Measurements from ENCODE around the gene GPX2.
"Not testable (repeated sequence)": the region's sequence is repeated elsewhere in the genome, so short reads cannot be mapped to it uniquely, and the experiment has no call there.

Gene GPX2

DNA sequence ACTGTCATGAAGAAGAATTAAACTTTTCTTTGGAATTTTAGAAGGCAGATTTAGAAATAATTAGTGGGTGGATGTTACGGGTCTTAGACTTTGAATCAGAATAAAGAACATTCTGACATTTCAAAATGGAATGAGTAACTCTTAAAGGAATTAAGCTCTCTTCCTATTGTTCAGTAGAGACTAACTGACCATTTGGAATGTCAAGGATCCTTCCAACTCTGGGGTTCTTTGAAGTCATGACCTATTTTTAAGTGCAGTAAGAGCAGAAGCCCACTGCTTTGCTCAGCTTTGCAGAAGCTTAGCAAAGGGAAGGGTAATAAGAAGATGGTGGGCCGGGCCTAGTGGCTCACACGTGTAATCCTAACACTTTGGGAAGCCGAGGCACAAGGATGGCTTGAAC lies 24.3 kb downstream of the GPX2 start:
- no peak for DNase-seq (ENCODE audit: low read depth, low spot score)
- H3K27ac ChIP-seq: no peak overlapping the region

DNA sequence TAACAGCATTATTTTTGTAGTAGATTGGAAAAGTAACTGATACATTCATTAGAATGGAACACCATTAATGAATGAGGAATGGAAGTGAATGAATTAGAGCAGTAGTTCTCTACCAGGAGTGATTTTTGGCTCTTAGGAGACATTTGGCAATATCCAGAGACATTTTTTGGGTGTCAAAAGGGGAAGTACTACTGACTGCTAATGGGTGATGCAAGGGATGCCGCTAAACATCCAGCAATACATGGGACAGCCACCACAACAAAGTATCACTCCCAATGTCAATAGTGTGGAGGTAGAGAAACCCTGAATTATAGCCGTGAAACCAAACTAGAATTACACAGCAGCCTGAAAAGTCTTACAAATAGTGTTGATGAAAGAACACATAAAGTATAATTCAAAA lies 26.7 kb downstream of the GPX2 start:
- DNase-seq (ENCODE audit: low read depth, low spot score): no peak
- no peak overlapping the region for H3K27ac ChIP-seq

GRCh38 chr14:64915029-64915424 lies 27.5 kb downstream of the GPX2 start:
- peak overlapping the region; percentile 73 for H3K27ac ChIP-seq
- no peak for DNase-seq (ENCODE audit: low read depth, low spot score)

- DNase-seq (ENCODE audit: low read depth, low spot score): peak; percentile 92
These were observed 28.1 kb downstream of the GPX2 start, which contains the start of gene CHURC1 for GRCh38 chr14:64914237-64915028. Gene CHURC1, plus strand, starts transcription at chr14:64914455. Its CDS starts 41 bp downstream, at chr14:64914496.

DNA sequence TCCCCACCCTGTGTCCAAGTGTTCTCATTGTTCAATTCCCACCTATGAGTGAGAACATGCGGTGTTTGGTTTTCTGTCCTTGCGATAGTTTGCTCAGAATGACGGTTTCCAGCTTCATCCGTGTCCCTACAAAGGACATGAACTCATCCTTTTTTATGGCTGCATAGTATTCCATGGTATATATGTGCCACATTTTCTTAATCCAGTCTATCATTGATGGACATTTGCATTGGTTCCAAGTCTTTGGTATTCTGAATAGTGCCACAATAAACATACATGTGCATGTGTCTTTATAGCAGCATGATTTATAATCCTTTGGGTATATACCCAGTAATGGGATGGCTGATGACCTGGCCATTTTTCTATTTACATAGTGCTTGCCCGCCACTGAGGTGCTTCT lies 29.1 kb downstream of the GPX2 start:
- not testable (repeated sequence) for DNase-seq (ENCODE audit: low read depth, low spot score)
- H3K27ac ChIP-seq: peak overlapping the region; percentile 73

More at GRCh38 chr14:64914237-64915028, 28.1 kb downstream of the GPX2 start, which contains the start of gene CHURC1:
- H3K27ac ChIP-seq: peak within 1 kb of the TSS; percentile 73

DNA sequence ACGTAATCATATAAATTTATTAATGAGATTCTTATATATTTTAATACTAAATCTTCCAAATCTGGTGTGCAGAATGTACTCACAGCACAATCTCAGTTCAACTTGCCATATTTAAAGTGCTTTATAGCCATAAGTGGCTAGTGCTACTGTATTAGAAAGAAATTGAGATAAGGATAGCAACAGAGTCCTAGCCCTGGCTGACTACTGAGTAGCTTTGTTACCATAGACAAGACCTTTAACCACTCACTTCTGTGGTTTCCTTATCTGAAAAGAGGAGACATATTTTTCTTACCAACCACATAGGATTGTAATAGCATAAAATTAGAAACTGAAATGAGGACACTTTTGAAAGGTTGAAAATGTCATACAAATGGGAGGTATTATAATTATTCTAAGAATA lies 30.3 kb downstream of the GPX2 start:
- DNase-seq (ENCODE audit: low read depth, low spot score): no peak
- H3K27ac ChIP-seq: no peak overlapping the region

DNA sequence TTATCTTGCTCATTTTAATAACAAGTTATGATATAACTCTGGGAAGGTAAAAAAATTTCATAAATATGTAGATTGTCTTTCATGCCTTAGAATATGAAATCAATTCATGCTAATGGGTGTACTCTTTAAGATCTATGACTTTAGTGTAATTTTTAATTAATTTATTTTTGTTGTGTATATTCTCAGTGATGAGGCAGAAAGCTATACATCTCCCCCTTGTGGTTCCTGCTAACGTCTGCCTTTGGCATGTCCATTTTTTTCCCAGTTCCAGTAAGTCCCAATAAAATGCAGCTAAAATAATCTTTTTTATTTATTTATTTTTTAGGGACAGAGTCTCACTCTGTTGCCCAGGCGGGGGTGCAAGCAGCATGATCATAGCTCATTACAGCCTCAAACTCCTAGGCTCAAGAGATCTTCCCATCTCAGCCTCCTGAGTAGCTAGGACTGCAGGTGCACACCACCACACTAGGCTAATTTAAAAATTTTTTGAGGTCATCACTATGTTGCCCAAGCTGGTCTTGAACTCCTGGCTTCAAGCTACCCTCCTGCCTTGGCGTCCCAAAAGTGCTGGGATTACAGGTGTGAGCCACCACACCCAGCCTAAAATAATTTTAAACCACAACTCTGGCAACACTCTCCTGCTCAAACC lies 31.6 kb downstream of the GPX2 start:
- no peak for DNase-seq (ENCODE audit: low read depth, low spot score)
- no peak overlapping the region for H3K27ac ChIP-seq

DNA sequence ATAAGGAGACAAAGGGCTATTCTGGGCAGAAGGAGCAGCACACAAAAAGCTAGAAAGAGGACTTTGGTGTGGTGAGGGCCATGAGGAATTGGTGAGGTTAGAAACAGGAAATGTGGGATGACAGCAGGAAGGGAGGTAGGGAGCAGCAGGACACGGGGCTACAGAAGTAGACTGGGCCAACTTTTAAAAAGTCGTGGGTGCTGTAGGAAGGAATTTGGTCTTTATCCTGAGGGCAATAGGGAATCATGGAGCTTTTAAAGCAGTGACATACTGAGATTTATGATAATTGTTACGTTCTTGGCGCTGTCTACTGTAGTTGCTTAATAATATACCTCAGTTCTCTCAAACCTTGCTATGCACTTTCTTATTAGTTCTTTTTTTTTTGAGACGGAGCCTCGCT lies 36.5 kb downstream of the GPX2 start:
- no peak for DNase-seq (ENCODE audit: low read depth, low spot score)
- H3K27ac ChIP-seq: no peak overlapping the region

- no peak for DNase-seq (ENCODE audit: low read depth, low spot score)
- no peak overlapping the region for H3K27ac ChIP-seq
These were observed 42.6 kb downstream of the GPX2 start for GRCh38 chr14:64899958-64900357.

- no peak overlapping the region for H3K27ac ChIP-seq
- peak; percentile 12 for DNase-seq (ENCODE audit: low read depth, low spot score)
These were observed 50.6 kb downstream of the GPX2 start for GRCh38 chr14:64891839-64892375.

DNA sequence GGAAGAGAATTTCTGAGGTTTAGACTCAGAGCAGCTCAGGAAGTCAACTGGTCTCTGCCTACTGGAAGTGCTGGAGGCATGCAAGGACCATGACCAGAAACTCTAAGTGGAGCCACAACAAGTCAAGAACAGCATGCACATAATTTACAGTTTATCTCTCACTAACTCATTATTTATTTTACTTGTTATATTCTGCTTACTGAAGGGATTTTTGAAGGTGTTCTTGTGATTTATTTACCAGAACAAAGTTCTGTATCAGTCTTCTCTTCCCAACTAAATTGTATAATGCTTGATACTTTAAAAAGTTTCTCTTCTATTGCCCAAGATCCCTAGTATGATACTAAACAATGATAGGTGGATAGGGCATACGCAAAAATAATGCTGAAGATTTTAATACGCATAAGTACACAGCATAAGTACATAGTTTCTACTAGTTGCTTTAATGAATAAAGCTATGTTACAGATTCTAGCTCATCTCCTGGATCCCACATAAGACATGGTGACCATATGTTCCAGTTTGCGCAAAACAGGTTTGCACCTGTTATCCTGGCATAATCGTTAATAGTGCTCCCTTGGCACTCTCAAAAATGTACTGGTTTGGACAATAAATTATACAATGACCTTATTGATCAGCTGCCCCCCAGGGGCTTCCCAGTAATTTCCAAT lies 51.2 kb downstream of the GPX2 start:
- H3K27ac ChIP-seq: no peak overlapping the region
- no peak for DNase-seq (ENCODE audit: low read depth, low spot score)

DNA sequence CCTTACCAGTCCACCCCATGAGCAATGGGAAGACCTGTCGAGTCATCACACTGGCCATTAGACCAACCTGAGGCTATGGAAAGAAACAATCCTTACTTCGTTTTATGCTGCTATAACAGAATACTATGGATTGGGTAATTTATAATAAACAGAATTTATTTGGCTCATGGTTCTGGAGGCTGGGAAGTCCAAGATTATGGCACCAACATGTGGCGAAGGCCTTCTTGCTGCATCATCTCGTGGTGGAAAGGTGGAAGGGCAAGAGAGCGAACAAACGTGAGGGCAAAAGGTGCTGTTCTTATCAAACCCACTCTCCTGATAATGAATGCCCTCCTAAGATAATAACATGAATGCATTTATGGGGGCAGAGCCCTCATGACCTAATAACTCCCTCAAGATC lies 53.2 kb downstream of the GPX2 start:
- no peak overlapping the region for H3K27ac ChIP-seq
- DNase-seq (ENCODE audit: low read depth, low spot score): no peak
